HCT116 (cell line): ENCODE data around the gene DRG2. TPM values are rescaled to one million over a fixed set of nuclear protein-coding genes. Genes with fewer than 3 reads are reported as not detected.

ENCODE experiments used
- ATAC-seq: fragments of 200-7000 bp; cut with Tn5 transposase; 2 replicates; pipeline ENCODE4 v1.9.1; 2020; ENCODE audit warnings: mild to moderate bottlenecking, moderate library complexity
- BruUV-seq: library from RNA; stranded (reverse); fragments of 400-500 nt; replicated peaks from 2 replicates; lab custom pipeline; 2021; lab: Mats Ljungman, UMichigan
- CTCF ChIA-PET: fragments of 300-600 bp; sonication (Branson Sonifier 250); formaldehyde crosslinking; loops from one replicate; lab custom pipeline; 2021; ENCODE audit warnings: antibody characterized with exemption; lab: Charles Lee
- POLR2A ChIA-PET: fragments of 300-600, 350-600 bp; sonication (Branson Sonifier 250); formaldehyde crosslinking; loops from one replicate; lab custom pipeline; 2021; ENCODE audit warnings: antibody characterized with exemption; lab: Charles Lee
- RAD21 ChIA-PET, 2 experiments: fragments of 300-600 bp; sonication (Branson Sonifier 250); formaldehyde crosslinking; loops; one replicate each; lab custom pipeline; 2023; ENCODE audit warnings: low total read pairs in 2 of 2; ENCODE audit not compliant: uncharacterized antibody in 2 of 2, unreplicated experiment in 2 of 2, low non-redundant PET in 1 of 2; lab: Charles Lee
- DNase-seq: peaks from one replicate; pipeline ENCODE4 v3.0.0-alpha.2; 2010; ENCODE audit warnings: low read depth, low spot score
- H2AFZ ChIP-seq: fragments of 200-600 bp; shearing (Covaris generic), sonication (generic); 2 replicates; pipeline ENCODE4 v1.6.1; 2017; ENCODE audit warnings: low read depth, mixed run types, mixed read lengths, antibody characterized with exemption, low read length; ENCODE audit not compliant: poor library complexity, severe bottlenecking
- H3K27ac ChIP-seq: 2 replicates; pipeline ENCODE4 v1.5.1; 2012; ENCODE audit warnings: low read depth, low read length
- H3K27me3 ChIP-seq: fragments of 200-600 bp; sonication (generic); 2 replicates; pipeline ENCODE4 v1.6.1; 2016; ENCODE audit warnings: mixed run types, low read length, mixed read lengths; ENCODE audit not compliant: insufficient read depth
- H3K36me3 ChIP-seq, 2 experiments: fragments of 200-500 bp in 1 of 2; fragments of 200-600 bp in 1 of 2; sonication (Bioruptor generic) in 1 of 2; sonication (generic) in 1 of 2; 2 replicates each; pipeline versions ENCODE4 v1.5.1 to v1.6.1; 2014 to 2016; ENCODE audit warnings: low read length in 2 of 2, inconsistent platforms in 1 of 2, mixed read lengths in 1 of 2, mixed run types in 1 of 2; ENCODE audit not compliant: insufficient read depth in 2 of 2, control insufficient read depth in 1 of 2
- H3K4me1 ChIP-seq, 2 experiments: fragments of 200-600 bp in 1 of 2; sonication (generic) in 1 of 2; 2 replicates each; pipeline versions ENCODE4 v1.5.1 to v1.6.1; 2012 to 2017; ENCODE audit warnings: low read length in 2 of 2, inconsistent platforms in 1 of 2, mild to moderate bottlenecking in 1 of 2, mixed read lengths in 1 of 2, mixed run types in 1 of 2, moderate library complexity in 1 of 2; ENCODE audit not compliant: insufficient read depth in 2 of 2, control insufficient read depth in 1 of 2
- H3K4me2 ChIP-seq: fragments of 200-600 bp; sonication (generic); 2 replicates; pipeline ENCODE4 v1.6.1; 2017; ENCODE audit warnings: mixed run types, low read length, mixed read lengths
- H3K4me3 ChIP-seq, 2 experiments: fragments of 200-600 bp in 1 of 2; sonication (generic) in 1 of 2; replicated peaks in 1 of 2; 2 replicates each; pipeline ENCODE4 v1.5.1; 2011 to 2016; ENCODE audit warnings: low read length in 2 of 2, control low read depth in 1 of 2, low read depth in 1 of 2, mild to moderate bottlenecking in 1 of 2, mixed read lengths in 1 of 2, mixed run types in 1 of 2
- H3K79me2 ChIP-seq: fragments of 200-600 bp; sonication (generic); 2 replicates; pipeline ENCODE4 v1.6.1; 2017; ENCODE audit warnings: mild to moderate bottlenecking, mixed run types, low read length, moderate library complexity, mixed read lengths; ENCODE audit not compliant: insufficient read depth
- H3K9ac ChIP-seq: fragments of 200-600 bp; sonication (generic); 2 replicates; pipeline ENCODE4 v1.6.1; 2016; ENCODE audit warnings: low read length, mixed read lengths
- H3K9me2 ChIP-seq: fragments of 200-600 bp; sonication (generic), shearing (Covaris generic); 2 replicates; pipeline ENCODE4 v1.6.1; 2017; ENCODE audit warnings: mixed run types, mild to moderate bottlenecking, moderate library complexity; ENCODE audit not compliant: insufficient read depth
- H3K9me3 ChIP-seq, 2 experiments: fragments of 200-500 bp in 1 of 2; fragments of 200-600 bp in 1 of 2; sonication (Bioruptor generic) in 1 of 2; sonication (generic) in 1 of 2; 2 replicates each; pipeline ENCODE4 v1.6.1; 2014 to 2017; ENCODE audit warnings: low read length in 2 of 2, mixed read lengths in 2 of 2, inconsistent platforms in 1 of 2, low read depth in 1 of 2, mild to moderate bottlenecking in 1 of 2, mixed run types in 1 of 2, moderate library complexity in 1 of 2; ENCODE audit not compliant: control insufficient read depth in 1 of 2, insufficient read depth in 1 of 2
- H4K20me1 ChIP-seq: fragments of 200-600 bp; sonication (generic), shearing (Covaris generic); 2 replicates; pipeline ENCODE4 v1.6.1; 2017; ENCODE audit warnings: mixed run types, mild to moderate bottlenecking, moderate library complexity; ENCODE audit not compliant: insufficient read depth
- CBX3 ChIP-seq: IDR thresholded peaks from 2 replicates; pipeline ENCODE4 v1.6.1; 2012; ENCODE audit warnings: low read depth
- CEBPB ChIP-seq: IDR thresholded peaks from 2 replicates; pipeline ENCODE4 v1.6.1; 2012; ENCODE audit warnings: low read depth
- EGR1 ChIP-seq: IDR thresholded peaks from 2 replicates; pipeline ENCODE4 v1.6.1; 2012; ENCODE audit warnings: low read depth
- ELF1 ChIP-seq: IDR thresholded peaks from 2 replicates; pipeline ENCODE4 v1.6.1; 2012; ENCODE audit warnings: low read depth, borderline replicate concordance
- JUND ChIP-seq: IDR thresholded peaks from 2 replicates; pipeline ENCODE4 v1.6.1; 2012
- RAD21 ChIP-seq: IDR thresholded peaks from 2 replicates; pipeline ENCODE4 v1.6.1; 2012; ENCODE audit warnings: low read depth, mild to moderate bottlenecking
- SIN3A ChIP-seq: IDR thresholded peaks from 2 replicates; pipeline ENCODE4 v1.6.1; 2012; ENCODE audit warnings: low read depth
- SRF ChIP-seq: IDR thresholded peaks from 2 replicates; pipeline ENCODE4 v1.6.1; 2012; ENCODE audit warnings: low read depth
- TCF7L2 ChIP-seq: IDR thresholded peaks from 2 replicates; pipeline ENCODE4 v1.7.0; 2011; ENCODE audit warnings: borderline replicate concordance, inconsistent platforms; ENCODE audit not compliant: insufficient read depth, insufficient read length; ENCODE audit errors: extremely low read depth
- ZFX ChIP-seq: fragments of 450-650 bp; IDR thresholded peaks from 2 replicates; pipeline ENCODE4 v1.6.1; 2017
- intact Hi-C: fragments of 100-400 bp; cut with micrococcal nuclease; formaldehyde crosslinking; loops from 2 replicates; pipeline ENCODE4 v1.10.0; 2022
- total RNA-seq: library from RNA; stranded (reverse); gene quantifications from one replicate; pipeline ENCODE4 v1.2.1, GENCODE V29; 2021; ENCODE audit not compliant: unreplicated experiment
- TF ChIP-seq, protein P1 (sequence below): IDR thresholded peaks from 2 replicates; pipeline ENCODE4 v1.6.1; 2012; ENCODE audit warnings: low read depth
- TF ChIP-seq, protein P2 (sequence below), 3 experiments: fragments of 200-600 bp in 1 of 3; sonication (generic) in 1 of 3; IDR thresholded peaks in 2 of 3; conservative IDR thresholded peaks in 1 of 3; 2 replicates each; pipeline ENCODE4 v1.5.1; 2012 to 2017; ENCODE audit warnings: low read depth in 2 of 3, low read length in 2 of 3, antibody characterized with exemption in 1 of 3, borderline replicate concordance in 1 of 3, control low read depth in 1 of 3, mild to moderate bottlenecking in 1 of 3, mixed read lengths in 1 of 3, mixed run types in 1 of 3, moderate library complexity in 1 of 3; ENCODE audit not compliant: insufficient read depth in 1 of 3
- TF ChIP-seq, protein P3 (sequence below): IDR thresholded peaks from 2 replicates; pipeline ENCODE4 v1.6.1; 2012

Gene DRG2
- total RNA-seq, 1 experiment from 2014 or later = 41.0 TPM

GRCh38 chr17:18117982-18118975 lies 30.5 kb downstream of the DRG2 start:
- RAD21 ChIA-PET = no interaction called here
- H3K9me2 ChIP-seq = no peaks in the 10 kb centered on the region
- H3K4me1 ChIP-seq = no peaks in the 10 kb centered on the region
- no peak overlapping the region for H3K4me2 ChIP-seq
- BruUV-seq = no TSS peak
- no peaks in the 10 kb centered on the region for H3K27me3 ChIP-seq
- TF ChIP-seq RAD21 (no peak), TCF7L2 (no peak), ZFX (no peak), SRF (no peak), CEBPB (no peak), JUND (no peak), ELF1 (no peak), SIN3A (no peak), CBX3 (no peak), EGR1 (no peak)
- TF ChIP-seq, protein P1, sequence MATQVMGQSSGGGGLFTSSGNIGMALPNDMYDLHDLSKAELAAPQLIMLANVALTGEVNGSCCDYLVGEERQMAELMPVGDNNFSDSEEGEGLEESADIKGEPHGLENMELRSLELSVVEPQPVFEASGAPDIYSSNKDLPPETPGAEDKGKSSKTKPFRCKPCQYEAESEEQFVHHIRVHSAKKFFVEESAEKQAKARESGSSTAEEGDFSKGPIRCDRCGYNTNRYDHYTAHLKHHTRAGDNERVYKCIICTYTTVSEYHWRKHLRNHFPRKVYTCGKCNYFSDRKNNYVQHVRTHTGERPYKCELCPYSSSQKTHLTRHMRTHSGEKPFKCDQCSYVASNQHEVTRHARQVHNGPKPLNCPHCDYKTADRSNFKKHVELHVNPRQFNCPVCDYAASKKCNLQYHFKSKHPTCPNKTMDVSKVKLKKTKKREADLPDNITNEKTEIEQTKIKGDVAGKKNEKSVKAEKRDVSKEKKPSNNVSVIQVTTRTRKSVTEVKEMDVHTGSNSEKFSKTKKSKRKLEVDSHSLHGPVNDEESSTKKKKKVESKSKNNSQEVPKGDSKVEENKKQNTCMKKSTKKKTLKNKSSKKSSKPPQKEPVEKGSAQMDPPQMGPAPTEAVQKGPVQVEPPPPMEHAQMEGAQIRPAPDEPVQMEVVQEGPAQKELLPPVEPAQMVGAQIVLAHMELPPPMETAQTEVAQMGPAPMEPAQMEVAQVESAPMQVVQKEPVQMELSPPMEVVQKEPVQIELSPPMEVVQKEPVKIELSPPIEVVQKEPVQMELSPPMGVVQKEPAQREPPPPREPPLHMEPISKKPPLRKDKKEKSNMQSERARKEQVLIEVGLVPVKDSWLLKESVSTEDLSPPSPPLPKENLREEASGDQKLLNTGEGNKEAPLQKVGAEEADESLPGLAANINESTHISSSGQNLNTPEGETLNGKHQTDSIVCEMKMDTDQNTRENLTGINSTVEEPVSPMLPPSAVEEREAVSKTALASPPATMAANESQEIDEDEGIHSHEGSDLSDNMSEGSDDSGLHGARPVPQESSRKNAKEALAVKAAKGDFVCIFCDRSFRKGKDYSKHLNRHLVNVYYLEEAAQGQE = no peak
- TF ChIP-seq, protein P2, sequence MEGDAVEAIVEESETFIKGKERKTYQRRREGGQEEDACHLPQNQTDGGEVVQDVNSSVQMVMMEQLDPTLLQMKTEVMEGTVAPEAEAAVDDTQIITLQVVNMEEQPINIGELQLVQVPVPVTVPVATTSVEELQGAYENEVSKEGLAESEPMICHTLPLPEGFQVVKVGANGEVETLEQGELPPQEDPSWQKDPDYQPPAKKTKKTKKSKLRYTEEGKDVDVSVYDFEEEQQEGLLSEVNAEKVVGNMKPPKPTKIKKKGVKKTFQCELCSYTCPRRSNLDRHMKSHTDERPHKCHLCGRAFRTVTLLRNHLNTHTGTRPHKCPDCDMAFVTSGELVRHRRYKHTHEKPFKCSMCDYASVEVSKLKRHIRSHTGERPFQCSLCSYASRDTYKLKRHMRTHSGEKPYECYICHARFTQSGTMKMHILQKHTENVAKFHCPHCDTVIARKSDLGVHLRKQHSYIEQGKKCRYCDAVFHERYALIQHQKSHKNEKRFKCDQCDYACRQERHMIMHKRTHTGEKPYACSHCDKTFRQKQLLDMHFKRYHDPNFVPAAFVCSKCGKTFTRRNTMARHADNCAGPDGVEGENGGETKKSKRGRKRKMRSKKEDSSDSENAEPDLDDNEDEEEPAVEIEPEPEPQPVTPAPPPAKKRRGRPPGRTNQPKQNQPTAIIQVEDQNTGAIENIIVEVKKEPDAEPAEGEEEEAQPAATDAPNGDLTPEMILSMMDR (IDR thresholded peaks at IDR 0.05 in 2 of 3, conservative IDR thresholded peaks at IDR 0.05 in 1 of 3; ENCODE audit: borderline replicate concordance in 1 of 3, insufficient read depth in 1 of 3, low read depth in 2 of 3, low read length in 2 of 3) = no peak
- TF ChIP-seq, protein P3, sequence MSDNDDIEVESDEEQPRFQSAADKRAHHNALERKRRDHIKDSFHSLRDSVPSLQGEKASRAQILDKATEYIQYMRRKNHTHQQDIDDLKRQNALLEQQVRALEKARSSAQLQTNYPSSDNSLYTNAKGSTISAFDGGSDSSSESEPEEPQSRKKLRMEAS = no peak
- no peaks in the 10 kb centered on the region for H4K20me1 ChIP-seq
- no peak overlapping the region for H3K4me3 ChIP-seq
- DNase-seq (no peak), ATAC-seq (no peak)
- no peak overlapping the region for H3K27ac ChIP-seq
- no peak overlapping the region for H2AFZ ChIP-seq
- POLR2A ChIA-PET = no interaction called here
- CTCF ChIA-PET = no interaction called here
- no peaks in the 10 kb centered on the region; a peak in 2 of 4 replicates for H3K9me3 ChIP-seq
- H3K9ac ChIP-seq = no peak overlapping the region
- H3K79me2 ChIP-seq = no peaks in the 10 kb centered on the region
- H3K36me3 ChIP-seq = no peaks in the 10 kb centered on the region
- intact Hi-C loops = no loop called here
